Measurements from ENCODE around the gene STK39.
"Not testable (repeated sequence)": the region's sequence is repeated elsewhere in the genome, so short reads cannot be mapped to it uniquely, and the experiment has no call there.

The STK39 gene

GRCh38 chr2:168247341-168248261 is at the start of gene STK39:
Gene STK39 (minus strand): TSS chr2:168247595. CDS start chr2:168247435, 160 bp downstream.
- DNase-seq = peak; percentile 67

DNA sequence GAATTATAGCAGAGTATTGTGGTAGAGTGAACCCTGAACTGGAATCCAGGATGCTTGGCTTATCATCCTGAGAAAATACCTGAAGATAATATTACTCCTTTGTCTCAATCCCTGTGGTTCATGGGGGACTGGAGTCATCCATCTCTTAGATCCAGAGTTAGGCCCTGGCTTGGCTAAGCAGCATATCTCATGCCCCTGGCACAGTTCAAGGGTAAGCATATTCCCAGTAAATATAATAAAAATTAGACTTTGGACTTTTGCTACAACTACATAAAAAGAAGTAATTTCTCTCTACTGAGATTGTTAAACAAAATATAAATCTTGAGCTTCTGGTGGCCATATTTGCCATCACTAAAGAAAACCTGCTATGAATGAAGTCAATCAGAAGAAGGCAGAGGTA is 47.7 kb upstream of the STK39 start:
- no peak for DNase-seq

DNA sequence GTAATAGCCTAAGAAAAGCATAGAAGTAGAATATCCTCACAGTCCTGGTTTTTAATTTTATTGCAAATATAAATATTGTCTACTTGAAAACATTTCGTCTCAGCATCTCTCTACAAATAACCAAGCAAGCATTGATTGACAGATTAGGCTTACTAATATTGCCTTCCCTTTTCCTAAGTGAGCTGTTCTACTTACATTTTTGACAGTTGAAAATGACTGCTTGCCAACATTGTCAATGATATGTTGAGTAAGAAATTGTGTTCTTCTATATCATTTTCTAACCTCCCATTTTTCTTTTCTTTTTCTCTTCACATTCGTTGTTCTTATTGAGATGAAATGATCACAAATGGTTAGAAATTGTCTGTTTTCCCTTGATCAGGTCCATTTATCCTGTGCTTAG is 47.0 kb upstream of the STK39 start:
- no peak for DNase-seq

- DNase-seq = no peak
These were observed 46.4 kb upstream of the STK39 start for GRCh38 chr2:168293766-168294165.

- DNase-seq = no peak
These were observed 43.0 kb upstream of the STK39 start for GRCh38 chr2:168290391-168290790.

DNA sequence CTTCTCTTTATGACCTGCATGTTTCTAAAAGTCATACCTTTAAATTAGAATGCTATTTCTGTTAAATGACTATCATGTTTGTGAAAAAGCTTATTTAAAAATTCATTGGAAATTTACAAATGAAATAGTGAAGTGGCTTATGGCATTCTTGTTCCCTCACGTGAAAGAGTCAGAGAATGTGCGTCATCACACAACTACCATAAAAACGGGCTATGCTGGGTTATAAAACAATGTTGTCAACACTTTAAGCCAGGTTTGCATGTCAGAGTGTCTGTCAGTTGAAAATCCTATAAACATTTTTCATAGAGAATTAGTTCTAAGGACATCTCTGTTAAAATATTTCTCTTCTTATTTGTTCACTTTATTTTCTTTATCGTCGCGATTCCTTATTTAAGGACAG is 42.5 kb upstream of the STK39 start:
- DNase-seq = no peak

DNA sequence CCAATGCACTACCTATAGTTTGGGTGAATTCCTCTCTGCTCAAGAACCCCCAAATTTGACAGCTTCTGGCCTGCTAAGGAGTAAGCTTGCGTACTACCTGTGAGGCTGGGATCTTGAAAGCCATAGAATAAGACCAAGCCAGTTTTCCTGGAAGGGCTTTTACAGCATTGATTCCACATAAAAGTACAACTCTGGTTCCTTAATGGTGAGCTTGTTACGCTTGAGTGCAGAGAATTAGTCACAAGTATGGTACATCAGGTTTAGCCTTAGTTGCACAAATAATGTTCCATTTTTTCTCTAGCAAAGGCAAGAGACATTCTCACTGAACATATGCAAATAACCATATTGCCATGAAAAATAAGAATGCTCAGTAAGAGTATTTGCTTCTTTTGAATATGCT is 39.1 kb upstream of the STK39 start:
- DNase-seq = no peak

DNA sequence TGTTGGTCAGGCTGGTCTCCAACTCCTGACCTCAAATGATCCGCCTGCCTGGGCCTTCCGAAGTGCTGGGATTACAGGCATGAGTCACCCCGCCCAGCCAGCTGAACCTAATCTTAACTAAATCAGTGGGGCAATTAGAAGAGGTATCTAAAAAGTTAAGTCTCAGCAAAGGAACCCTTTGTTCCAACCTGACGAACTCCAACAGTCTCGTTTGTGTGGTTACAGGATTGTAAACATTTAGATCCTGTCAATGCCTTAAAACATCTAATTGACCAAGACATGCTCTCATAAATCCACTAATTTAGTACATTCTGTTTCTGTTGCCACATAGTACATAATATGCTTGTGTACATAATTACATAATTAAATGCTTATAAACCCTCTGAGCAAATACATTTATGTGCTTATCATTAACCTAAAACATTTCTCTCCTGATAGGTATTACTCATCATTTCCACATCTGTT is 31.1 kb upstream of the STK39 start:
- DNase-seq = no peak

GRCh38 chr2:168277276-168277675 is 29.9 kb upstream of the STK39 start:
- DNase-seq = no peak

DNA sequence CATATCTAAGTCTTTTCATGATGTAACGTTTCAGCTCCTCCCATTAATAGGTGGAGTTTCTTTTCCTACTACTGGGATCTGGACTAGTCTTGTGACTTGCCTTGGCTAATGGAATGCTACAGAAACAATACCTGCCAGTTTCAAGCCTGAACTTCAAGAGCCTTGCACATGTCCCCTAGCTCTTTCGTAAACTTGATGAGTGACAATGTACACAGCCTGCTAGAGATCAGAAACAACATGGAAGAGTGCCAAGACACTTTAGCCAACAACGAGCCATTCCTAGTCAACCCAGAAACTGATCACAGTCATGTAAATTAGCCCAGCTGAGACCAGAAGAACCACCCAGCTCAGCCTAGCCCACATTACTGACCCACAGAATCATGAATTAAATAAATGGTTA is 24.8 kb upstream of the STK39 start:
- no peak for DNase-seq

GRCh38 chr2:168262926-168263325 is 15.5 kb upstream of the STK39 start:
- not testable (repeated sequence) for DNase-seq

- no peak for DNase-seq
These were observed 9.1 kb upstream of the STK39 start for GRCh38 chr2:168256448-168256847.

GRCh38 chr2:168255866-168256265 is 8.5 kb upstream of the STK39 start:
- no peak for DNase-seq

DNA sequence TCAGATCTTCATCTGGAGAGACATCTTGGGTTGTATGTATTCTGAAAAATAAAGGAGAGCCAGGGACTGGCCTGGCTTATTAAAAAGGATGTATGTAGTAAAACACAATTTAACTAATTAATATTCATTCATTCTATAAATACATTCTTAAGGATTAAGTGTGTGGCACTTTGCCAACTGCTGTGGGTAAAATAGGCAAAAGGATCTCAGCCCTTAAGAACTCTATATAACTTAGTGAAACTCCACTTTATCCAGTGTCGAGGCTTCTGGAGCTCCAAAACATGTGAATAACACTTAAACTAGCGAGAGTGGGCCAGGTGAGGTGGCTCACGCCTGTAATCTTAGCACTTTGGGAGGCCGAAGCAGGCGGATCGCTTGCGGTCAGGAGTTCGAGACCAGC is 7.7 kb upstream of the STK39 start:
- DNase-seq = no peak

GRCh38 chr2:168254158-168254935 is 7.0 kb upstream of the STK39 start:
- no peak for DNase-seq

- no peak for DNase-seq
These were observed 6.0 kb upstream of the STK39 start for GRCh38 chr2:168253379-168253778.

GRCh38 chr2:168252976-168253375 is 5.6 kb upstream of the STK39 start:
- no peak for DNase-seq

DNA sequence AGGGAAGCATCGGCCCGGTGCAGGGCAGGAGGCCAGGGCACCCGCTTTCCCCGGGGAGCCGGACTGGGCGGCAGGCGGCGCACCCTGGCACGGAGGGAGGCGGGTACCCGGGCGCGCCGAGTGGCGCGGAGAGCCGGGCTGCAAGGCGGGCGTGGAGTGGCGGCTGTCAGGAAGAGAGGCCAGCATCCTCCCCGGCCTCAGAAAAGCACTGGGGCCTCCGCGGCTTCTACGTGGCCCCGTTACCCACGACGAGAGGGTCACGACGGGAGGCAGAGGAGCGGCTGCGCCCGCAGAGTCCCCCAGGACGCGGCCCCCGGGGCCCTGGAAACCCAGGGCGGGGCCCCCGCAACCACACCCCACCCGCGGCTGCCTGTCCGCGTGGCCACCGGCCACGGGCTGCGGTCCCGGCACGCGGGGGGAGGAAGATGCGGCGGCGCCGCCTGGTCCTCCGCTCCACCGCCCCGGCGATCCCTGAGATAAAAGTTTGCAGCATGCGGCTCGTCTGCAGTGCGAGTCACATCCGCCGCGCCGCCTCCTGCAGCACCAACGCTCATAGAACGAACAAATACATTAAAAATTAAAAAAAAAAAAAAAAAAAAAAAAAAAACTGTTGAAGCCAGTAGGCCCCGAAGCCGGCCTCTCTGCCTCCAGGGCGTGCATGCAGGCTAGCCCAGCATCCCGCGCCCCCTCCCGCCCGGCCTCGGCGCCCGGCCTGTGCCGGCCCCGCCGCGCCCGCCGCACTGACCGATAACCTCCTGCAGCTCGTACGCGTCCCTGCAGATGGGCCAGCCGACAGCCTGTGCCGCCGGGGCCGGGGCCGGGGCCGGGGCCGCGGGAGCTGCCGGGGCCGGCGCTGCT is 683 bp downstream of the STK39 start:
- DNase-seq = peak; percentile 73

GRCh38 chr2:168246072-168246482 is 1.3 kb downstream of the STK39 start:
- no peak for DNase-seq

GRCh38 chr2:168245074-168245825 is 2.1 kb downstream of the STK39 start:
- no peak for DNase-seq

DNA sequence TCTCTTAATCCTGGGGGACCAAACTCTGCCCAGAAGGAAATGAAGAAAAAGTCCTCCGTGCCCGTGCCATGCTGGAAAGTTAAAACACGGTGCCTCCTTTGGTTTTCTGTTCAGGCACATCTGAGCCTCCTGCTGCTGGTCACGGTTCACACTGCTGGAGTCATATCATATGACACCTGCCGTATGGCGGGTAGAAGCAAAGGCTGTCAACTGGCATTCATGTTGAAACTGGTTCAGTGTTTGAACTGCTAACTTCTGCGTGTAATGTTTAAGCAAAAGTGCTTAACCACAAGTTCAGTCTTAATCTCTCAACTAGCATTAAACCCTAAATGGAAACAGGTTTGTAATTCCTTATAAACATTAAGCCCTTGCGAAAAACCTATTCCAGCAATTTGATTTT is 3.1 kb downstream of the STK39 start:
- no peak for DNase-seq

- DNase-seq = no peak
These were observed 4.3 kb downstream of the STK39 start for GRCh38 chr2:168243061-168243460.

All from suppressor macrophage treated with lipopolysaccharide for 4 hours (primary cell).